ENCODE results near the gene SLC22A31.

SLC22A31 gene

DNA sequence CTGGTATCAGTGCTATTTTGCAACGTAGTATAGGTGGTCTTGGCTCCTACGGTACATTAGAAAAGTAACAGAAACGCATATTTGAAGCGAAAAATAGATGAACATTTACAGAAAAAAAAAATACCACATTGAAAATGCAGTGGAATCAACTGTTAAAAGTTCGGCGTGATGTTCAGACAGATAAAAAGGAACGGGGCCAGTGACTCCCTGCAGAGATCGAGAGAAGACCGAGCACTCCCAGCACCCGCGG lies 16.7 kb upstream of the SLC22A31 start:
- in situ Hi-C loops (cut with MboI; ENCODE audit: low sequenced_read_pairs) = no loop called here

DNA sequence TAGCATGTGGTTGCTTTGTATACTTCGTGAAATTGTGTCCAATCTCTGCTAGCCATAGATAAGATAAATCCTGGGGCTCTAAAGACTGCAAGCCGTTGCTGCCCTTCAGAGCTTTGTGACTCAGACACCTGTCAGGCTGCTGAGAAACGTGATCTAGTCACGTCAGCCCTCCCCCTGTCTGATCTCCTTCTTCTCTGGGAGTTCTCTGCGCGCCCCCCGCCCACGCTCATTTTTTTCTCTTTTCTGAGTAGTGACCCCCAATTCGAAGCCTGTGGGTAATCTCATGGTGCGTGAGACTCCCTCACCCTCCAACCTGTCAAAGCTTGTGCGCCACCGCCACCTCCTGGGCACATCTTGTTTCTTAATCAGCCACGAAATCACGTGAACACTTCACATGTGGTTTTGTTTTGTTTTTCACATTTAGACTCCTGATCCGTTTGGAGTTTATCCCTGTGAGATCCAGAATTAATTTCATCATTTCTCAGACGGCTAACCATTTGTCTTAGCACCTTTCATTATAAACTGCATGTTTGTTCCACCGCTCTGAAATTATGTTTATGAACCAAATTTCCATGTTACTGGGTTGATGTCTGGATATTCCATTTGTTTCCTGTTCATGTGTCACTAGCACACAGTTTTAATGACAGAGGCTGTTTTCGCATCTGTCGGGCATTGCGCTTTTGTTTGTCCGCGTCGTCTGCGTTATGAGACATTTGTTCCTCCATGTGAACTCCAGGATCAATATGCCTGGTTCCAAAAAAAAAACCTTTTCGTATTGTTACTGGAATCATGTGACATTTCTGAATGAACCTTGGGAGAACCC lies 16.2 kb upstream of the SLC22A31 start:
- in situ Hi-C loops (cut with MboI; ENCODE audit: low sequenced_read_pairs) = no loop called here

DNA sequence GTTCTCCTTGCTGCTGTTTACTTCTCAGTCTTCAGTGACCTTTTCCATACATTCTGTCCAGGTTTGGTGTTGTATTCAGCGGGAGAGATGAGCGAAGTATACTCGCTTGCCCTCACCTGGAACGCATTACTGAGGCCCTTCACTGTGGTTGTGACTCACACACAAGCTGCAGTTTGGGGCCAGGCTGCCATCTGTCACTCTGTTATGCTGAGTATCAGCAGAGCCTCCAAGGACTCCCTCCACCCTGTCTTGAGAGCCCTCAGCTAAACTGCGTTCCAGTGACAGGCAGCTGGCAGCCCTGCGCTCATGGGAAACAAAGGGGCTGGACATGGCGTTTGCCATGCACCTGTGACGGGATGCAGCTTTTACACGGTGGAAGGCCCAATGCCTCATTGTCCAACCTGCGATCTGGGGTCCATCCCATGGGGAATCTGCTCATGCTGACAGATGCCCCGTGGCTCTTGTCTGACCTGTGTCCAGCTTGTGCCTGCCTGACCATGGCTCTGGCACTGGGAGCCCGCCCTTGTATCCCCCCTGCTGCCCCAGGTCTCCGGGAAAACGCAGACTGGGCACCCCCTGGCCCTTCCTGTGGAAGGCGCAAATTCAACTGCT lies 10.7 kb upstream of the SLC22A31 start:
- in situ Hi-C loops (cut with MboI; ENCODE audit: low sequenced_read_pairs) = no loop called here

DNA sequence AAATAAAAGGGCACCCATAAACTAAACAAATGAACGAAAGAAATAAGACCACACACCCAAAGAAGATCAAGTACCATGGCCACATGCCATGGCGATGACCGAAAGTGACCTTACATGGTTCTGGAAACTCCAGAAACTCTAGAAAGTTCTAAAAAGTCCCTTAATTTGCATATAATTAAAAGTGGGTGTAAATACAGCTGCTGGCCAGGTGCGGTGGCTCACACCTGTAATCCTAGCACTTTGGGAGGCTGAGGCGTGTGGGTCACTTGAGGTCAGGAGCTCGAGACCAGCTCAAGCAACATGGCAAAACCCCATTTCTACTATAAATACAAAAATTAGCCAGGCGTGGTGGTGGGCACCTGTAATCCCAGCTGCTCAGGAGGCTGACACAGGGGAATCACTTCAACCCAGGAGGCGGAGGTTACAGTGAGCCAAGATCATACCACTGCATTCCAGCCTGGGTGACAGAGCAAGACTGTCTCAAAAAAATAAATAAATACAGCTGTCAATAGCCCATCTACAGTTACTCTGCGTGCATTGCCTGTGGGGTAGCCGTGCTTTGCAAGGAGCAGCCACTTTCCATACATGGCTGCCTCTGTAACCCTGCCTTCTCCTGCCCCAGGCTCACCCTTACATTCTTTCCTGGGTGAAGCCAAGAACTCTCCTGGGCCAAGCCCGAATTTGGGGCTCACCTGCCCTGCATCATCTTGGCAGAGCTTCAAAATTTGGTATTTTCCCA lies 10.0 kb upstream of the SLC22A31 start:
- in situ Hi-C loops (cut with MboI; ENCODE audit: low sequenced_read_pairs) = no loop called here

DNA sequence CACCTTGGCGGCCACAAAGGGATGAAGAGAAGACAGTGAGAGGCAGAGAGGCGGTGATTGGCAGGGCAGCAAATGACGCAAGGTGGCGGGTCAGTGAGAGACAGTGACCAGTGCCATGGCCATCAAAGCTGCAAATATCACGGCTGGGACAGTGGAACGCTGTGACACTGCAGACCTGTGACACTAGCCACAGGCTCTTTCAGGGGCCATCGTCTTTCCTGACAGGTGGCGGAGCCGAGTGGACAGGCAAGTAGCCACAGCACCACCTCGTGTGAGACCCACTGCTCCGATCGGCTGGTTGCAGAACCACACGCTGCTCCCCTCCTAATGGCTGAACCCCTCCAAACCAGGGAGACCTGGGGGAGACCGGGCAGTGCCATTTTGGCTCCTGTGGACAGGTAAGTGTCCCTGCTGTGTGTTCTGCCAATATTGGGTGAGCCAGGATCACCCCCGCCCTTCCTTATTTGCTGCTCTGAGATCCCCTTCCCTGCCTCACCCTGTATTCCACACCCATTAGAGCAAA lies 9.2 kb upstream of the SLC22A31 start:
- in situ Hi-C loops (cut with MboI; ENCODE audit: low sequenced_read_pairs) = no loop called here

DNA sequence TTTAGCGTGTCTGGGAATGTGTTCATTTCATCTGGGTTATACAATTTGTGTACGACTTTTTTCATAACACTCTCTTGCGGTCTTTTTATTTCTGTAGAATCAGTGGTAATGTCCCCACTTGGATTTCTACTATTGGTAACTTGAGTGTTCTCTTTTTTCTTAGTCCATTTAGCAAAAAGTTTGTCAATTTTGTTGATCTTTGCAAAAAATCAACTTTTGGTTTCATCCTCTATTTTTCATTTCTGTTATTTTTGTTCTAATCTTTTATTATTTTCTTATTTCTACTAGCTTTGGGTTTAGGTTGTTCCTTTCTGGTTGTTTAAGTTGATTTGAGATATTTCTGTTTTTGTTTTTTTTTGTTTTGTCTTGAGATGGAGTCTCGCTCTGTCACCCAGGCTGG lies 7.7 kb upstream of the SLC22A31 start:
- in situ Hi-C loops (cut with MboI; ENCODE audit: low sequenced_read_pairs) = no loop called here

DNA sequence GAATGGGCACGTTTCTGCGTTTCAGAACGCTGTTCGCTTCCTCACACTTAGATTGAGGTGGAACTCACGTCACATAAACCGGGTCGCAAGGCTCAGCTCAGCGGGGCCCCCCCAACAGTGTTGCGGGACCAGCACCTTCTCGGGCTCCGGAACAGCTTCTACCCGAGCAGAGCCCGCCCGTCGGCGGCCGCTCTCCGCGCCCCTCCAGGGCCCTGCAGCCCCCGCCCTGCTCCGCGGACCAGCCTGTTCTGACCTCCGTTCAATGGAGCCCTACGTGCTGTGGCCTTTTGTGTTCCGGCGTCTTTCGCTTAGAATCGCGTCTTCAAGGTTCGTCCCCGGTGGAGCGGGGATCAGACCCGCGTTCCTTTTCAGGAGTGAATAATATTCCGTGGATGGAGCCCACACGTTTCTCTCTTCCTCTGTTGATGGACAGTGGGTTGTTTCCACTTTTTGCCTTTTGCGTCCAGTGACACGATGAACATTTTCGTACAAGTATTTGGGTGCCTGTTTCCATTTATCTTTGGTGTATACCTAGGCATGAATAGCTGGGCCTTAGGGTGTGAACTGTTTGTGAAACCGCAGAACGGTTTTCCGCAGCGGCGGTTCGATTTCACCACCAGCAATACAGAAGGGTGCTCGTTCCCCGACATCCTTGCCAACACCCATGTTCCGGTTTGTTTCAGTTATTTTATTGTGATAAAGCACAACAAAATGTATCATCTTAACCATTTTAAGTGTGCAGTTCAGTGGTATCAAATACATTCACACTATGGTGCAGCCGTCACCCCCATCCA lies 2.3 kb upstream of the SLC22A31 start:
- in situ Hi-C loops (cut with MboI; ENCODE audit: low sequenced_read_pairs) = no loop called here

DNA sequence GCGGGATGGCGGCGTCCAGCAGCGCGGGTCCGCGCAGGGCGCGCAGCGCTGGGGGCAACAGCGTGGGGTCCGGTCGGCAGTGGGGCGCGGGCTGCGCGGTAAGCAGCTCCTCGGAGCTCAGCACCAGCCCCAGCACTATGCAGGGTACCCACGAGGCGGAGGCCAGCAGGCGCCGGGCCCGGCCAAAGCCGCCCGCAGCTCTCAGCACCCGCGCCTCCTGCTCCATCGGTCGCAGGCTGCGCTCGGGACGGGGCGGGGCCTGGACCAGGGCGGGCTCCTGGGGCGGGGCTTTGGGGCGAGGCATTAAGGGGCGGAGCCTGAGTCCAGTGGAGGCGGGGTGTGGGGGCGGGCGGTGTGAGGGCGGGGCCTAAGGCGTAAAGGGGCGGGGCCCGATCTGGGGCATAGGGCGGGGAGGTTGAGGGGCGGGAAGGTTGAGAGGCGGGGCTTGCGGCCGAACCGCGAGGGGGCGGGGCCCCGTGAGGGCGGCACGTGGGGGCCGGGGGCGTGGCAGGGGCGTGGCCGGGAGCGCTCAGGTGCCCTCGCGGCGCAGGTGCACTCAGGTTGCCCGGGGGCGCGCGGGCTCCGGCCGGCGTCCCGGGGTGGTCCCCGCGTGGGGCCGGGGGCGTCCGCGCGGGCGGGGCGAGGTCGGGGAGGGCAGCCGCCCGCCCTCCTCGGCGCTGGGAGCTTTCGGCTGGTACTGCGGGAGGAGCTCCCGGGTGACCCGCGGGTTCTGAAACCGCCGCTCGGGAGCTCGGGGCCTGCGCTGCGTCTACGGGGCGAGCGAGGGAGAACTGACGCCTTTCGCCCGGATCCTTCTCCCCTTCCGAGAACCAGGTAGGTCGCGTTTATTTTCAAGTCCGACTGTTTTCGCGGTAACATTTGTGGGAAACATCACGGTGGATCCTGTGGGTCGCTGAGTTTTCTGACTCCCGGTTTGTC lies 1.4 kb upstream of the SLC22A31 start:
- in situ Hi-C loops (cut with MboI; ENCODE audit: low sequenced_read_pairs) = no loop called here

DNA sequence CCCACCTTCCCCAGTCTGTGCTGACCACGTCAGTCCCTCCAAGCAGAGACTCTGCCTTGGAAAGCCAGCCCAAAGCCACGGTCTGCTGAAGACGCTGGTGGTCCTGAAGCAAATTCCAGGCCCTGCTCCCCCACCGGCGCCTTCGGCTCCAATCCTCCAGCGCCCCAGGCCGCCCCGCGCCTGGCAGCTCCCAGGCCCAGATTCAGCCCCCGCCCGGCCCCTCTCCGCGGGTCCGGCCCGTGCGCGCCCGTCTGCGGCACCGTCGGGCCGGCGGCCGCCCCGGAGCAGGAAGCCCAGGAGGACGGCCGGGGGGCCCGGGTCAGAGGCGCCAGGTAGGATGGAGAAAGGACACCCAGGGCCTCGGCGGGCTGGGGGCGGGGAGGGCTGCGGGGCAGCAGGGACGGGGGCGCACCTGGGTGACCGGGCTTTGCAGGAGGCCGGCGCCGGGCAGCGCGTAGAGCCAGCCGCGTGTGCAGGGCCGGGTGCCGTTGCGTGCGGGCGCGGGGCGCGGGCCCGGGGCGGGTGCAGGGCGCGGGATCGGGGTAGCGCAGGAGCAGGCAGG lies 594 bp upstream of the SLC22A31 start:
- in situ Hi-C loops (cut with MboI; ENCODE audit: low sequenced_read_pairs) = no loop called here

DNA sequence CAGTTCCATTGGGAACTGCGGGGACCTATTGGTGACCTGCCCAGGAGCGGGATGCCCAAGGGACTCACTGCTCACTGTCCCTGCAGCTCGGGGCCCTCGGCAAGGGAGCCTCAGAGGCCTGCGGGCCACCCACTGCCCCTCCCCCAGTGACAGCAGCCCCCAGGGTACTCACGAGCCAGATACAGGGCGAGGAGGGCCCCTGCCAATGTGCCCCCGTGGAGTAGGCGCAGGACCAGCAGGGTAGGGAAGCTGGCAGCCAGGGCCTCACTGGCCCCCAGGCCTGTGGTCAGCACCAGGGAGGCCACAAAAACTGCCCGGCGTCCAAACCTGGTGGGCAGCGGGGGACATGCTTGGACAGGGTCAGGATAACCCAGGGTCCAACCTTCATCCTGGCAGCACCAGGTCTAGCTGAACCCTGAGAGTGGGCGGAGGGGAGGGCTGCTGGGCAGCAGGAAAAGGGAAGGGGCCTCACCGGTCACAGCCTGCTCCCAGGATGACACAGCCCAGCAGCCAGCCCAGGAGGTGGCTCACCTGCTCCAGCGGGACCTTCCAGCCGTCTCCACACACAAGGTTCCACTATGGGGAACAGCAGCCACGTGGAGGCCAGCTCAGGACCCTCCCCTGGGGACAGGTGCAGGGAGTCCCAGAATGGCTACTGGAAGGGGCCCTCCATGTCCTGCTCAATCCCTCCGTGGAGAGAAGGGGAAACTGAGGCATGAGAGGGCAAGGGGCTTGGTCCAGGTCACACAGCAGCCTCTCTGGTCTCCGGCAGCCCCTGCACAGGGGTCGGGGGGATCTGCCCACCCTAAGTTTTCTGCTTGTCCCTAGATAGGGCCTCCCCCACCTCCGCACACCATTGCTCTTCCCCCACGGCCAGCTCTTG lies 855 bp downstream of the SLC22A31 start:
- in situ Hi-C loops (cut with MboI; ENCODE audit: low sequenced_read_pairs) = no loop called here

DNA sequence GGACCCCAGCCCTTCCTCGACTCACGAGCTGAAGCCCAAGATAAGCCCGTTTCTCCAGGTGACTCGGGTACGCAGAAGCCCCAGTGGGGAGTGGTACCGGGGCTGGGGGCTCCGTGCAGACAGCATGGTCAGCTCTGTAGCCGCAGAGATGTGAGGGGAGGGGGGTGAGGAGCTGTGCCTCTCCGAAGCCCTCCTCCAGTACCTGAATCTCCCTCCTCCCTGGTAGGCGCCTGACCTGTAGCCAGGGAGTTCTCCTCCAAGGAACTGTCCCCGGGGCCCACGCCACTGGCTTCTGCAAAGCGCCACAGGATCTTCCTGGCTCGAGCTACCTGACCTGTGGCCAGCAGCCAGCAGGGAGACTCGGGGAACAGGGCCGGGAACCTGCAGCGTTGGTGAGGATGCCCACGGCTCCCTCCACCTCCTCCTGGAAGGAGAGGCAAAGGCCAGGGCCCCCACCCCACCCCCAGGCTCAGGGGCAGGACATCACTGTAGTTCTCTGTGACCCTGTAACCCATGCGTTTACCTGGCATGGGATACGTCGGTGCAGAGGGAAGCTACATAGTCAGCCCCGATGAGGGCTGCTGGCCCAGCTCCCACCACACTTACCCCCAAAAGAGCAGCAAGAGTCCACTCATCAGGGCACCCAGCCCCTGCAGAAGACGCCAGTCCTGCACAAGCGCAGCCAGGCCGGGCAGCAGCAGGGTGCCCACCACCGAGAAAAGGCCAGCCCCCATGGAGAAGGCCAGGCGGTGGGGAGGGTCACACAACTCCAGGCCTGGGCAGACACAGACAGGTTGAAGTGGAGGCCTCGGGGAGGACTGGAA lies 1.7 kb downstream of the SLC22A31 start:
- in situ Hi-C loops (cut with MboI; ENCODE audit: low sequenced_read_pairs) = no loop called here

DNA sequence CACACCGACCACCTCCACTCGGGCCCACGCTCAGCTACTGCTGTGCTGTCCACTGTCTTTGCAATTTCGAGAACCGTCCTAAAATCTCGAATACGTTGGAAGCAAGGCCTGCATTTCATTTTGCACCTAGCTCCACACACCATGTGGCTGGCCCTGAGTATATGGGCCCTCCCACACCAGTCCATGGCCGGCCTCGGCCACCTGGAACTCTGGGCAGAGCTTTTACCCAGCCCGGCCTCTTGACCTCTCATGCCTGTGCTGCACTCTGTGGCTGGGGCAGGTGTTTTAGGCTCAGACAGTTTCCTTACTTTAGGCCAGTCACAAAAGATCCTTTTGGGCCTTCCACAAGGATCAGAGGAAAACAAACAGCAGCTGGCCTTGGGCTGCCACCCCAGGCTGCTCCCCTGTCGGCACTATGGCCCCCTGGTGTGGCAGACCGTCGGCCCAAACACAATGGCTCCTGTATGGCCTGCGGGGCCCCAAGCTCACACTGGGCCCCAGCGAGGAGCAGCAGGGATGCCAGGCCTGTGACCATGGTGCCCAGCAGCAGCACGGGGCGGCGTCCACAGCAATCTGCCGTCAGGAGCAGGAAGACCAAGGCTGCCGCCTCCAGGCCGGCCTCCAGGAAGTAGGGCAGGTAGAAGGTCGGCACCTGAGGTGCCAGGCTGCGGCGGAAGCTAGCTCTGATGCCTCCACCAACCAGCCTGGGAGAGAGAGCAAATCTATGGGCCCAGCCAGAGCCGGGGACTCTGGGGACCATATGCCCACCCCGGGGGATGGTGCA lies 2.5 kb downstream of the SLC22A31 start:
- in situ Hi-C loops (cut with MboI; ENCODE audit: low sequenced_read_pairs) = no loop called here

DNA sequence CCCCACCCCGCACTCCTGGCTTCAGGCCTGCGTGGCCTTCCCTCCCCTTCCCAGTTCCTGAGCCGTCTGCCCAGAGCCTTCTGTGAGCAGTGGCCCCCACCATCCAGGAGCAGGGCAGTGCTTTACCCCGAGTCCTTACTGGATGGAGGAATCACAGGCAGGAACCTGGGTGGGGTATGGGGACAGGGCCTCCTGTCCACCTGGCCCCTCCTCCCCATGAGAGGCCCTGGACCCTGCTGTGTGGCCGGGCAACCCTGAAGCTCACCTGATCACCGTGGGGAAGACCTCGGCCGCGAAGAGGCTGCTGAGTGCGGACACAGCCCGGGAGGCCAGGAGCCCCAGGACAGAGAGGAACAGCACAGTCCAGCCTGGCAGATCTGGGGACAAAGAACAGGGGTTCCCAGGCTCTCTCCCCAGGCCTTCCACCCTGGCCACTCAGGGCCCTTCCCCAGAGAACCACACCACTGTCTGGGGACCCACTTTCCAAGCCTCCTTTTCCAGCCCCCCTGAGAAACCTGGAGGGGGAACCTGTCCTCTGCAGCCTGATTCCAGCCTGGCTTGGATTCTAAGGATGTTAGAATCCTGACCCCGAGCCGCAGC lies 3.2 kb downstream of the SLC22A31 start:
- in situ Hi-C loops (cut with MboI; ENCODE audit: low sequenced_read_pairs) = no loop called here

DNA sequence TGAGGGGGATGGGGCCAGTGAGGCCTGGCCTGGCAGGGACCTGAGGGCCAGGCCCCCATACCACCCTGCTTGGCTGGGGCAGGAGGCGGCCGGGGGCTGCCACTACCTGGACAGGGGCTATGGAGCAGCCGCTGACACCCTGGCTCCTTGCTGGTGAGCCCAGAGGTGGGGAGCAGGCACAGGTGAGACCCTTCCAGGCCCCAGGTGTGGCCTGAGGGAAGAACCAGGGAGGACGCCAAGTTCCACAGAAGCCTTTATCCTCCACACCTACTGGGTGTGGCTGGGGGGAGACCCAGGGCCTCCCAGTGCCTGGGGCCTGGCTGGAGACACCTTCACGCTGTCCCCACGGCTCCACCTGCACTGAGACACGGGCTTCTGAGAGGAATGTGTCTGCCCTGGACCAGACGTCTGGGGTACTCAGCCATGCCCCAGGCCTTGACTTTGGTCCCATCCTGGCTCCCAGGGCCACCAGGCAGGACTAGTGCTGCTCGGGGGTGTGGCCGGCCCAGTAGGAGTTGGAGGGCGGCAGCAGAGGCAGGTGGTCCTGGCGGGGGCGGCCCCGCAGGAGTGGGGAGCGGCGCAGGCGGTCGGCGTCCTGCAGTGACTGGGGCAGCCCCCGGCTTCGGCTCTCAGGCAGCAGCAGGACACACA lies 4.7 kb downstream of the SLC22A31 start:
- in situ Hi-C loops (cut with MboI; ENCODE audit: low sequenced_read_pairs) = no loop called here

DNA sequence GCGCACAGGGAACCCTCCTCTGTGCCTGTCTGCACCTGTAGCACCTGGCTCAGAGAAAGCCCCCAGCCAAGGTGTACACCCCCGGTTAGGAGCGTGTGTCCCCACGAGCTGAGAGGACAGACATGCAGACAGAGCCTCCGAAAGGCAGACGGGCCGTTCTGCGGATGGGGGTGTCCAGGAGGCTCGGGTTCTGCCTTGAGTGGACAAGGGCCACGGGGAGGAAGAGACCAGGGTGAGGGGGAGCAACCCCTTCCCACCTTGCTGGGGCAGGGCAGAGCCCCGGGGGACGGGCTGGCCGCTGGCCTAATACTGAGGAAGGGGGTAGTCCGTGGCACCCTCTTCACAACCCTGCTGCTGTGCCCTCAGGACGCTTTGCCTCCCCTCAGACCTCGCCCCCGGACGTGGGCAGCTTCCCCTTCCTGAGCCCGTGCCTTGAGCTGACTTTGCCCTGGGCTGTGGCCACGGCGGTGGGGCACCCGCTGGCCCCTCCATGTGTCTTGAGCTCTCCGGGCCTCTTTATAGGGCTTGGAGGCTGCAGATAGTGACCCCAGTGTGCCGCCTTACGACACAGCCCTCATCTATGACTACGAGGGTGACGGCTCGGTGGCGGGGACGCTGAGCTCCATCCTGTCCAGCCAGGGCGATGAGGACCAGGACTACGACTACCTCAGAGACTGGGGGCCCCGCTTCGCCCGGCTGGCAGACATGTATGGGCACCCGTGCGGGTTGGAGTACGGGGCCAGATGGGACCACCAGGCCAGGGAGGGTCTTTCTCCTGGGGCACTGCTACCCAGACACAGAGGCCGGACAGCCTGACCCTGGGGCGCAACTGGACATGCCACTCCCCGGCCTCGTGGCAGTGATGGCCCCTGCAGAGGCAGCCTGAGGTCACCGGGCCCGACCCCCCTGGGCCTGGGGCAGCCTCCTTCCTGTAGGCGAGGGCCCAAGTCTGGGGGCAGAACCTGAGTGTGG lies 5.7 kb downstream of the SLC22A31 start:
- in situ Hi-C loops (cut with MboI; ENCODE audit: low sequenced_read_pairs) = no loop called here

Data from HL-60/S4 treated with phorbol 12-myristate 13-acetate at 8.2 ng/mL for 4 days and 3 days (cell line).